Activated CD8-positive, alpha-beta memory T cell treated with anti-CD3 and anti-CD28 coated beads, Interleukin-2, amount 50 U/mL, for 24 hours (primary cell): Measurements from ENCODE around the gene SCFD1.
"Not testable (repeated sequence)": the region's sequence is repeated elsewhere in the genome, so short reads cannot be mapped to it uniquely, and the experiment has no call there.

Source experiments
- DNase-seq: peaks from one replicate; pipeline ENCODE4 v3.0.0-alpha.2; 2020; ENCODE audit errors: extremely low read depth

SCFD1 gene

DNA sequence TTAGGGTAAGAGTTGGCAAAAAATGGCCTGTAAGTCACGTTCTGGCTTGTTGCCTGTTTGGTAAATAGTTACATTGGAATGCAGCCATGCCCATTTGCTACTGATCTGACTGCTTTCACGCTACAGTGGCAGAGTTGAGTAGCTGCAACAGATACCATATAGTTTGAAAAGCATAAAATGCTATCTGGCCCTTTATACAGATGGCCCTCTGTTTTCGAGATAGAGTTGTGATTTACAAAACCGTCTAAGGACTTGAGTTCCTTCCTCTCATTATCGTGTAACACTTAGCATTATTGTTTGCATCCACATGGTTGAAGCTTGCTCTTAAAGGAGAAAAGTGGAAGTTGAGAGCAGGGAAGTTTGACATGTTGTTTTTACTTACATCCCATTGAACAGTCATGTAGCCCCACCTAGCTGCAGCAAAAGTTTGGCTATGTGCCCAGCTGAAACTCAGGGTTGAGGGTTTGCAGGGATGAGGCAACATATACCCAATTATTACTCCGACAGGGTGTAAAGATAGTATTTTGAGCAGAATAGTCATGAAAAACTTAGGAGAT, 11.3 kb upstream of the SCFD1 start:
- DNase-seq = no peak

DNA sequence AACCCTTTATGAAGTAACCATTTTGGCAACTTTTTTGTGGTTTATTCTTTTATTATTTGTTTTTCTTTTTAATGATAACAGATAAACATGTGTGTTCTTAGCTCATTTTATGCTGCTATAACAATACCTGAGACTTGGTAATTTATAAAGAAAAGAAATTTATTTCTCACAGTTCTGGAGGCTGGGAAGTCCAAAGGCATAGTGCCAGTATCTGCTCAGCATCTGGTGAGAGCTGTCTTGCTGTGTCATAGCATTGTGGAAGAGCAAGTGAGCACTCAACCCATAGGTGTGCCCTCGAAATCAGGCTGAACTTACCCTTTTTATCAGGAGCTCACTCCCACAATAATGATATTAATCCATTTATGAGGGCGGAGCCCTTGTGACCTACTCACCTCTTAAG, 8.0 kb upstream of the SCFD1 start:
- no peak for DNase-seq

DNA sequence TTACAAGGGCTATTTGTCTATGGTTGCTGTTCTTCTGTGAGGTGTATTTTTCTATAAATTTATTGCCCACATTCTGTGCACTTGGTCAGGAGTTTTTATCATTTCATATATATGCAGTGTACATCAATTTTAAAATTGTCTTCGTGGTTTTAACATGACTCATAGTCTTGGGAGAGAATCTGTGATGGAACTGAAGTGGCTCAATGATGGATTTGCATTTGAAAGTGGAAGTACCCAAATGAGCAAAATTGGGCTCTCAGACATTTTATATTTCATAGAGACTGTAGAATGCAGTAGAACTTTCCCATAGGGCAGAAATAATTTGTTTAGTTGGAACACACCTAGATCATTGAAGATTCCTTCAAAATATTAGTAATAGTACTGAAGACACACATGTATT, 1.9 kb upstream of the SCFD1 start:
- no peak for DNase-seq

DNA sequence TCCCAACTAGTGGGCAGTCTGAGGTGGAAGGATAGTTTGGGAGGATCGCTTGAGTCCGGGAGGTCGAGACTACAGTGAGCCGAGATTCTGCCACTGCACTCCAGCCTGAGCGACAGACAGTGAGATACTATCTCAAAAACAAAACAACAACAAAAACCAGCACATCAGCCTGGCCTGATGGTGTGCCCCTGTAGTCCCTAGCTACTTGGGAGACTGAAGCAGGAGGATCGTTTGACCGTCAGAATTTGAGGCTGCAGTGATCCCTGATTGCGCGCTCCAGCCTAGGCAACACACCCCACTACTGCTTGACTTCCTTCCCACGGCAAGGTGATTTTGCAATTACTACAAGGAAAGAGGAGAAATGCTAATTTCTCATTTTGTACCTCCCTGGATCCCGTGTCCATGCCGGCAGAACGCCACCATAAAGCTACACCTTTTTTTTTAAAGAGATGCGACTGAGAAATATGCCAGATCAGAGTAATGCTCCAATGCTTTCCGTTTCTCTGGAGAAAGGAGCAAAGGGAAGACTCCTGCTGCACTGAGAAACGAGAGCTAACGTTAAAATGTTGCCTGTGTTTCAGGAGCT, 672 bp upstream of the SCFD1 start:
- DNase-seq = no peak

DNA sequence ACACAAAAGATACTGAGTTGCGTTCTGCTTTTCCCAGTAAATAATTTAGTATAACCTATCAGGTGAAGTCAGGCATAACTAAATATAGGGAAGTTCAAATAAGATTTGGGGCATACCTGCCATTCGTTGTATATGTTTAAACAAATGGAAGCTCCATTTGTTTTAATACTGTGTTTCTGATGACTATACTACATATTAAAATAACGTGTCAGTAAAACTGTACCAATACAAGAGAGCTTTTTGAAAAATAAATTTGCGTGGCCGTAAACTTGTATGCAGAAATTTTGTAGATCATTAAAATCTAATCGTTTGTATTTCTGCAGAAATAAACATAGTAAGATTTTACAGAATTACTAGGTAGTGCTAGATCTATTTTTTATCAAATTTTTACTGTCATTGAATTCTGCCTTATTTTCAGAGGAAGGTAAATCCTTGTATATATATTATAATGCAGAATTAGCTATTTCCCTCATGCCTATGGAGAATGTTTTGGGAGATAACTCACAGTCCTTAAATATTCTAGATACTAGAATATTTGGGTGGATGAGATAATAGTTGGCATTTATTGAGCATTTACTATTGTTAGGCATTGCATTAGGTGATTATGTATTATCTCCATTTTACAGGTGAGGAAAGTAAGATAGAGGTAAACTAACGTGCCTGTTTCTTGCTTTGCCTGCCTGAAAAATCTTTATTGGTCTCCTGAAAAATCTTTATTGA, 1.5 kb downstream of the SCFD1 start:
- no peak for DNase-seq

DNA sequence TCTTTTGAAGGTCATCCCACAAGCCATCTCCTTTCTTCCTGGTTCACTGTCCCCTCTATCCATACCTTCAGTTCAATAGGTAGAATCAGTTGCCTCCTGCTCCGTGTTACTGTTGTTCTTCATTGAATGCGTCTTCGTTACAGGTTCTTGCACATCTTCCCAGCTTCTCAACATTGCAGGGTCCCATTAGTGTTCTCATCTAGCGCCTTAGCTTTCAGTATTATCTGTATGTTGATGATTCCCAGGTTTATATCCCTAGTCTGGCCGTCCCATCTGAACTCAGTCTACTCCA, 2.0 kb downstream of the SCFD1 start:
- no peak for DNase-seq

DNA sequence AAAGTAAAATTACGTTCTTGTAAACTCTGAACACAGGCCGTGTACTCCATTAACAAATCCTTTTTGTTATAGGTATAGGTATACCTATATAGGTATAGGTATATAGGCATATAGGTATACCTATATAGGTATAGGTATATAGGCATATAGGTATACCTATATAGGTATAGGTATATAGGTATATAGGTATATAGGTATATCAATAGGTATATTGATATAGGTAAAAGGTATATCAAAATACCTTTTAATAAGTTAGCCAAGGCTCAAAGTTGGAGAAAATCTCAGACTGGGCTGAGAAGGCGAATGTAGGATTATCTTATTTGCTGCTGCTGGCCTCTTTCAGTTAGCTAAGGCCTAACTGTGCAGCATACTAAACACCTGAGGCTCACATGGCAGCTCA, 3.4 kb downstream of the SCFD1 start:
- no peak for DNase-seq

DNA sequence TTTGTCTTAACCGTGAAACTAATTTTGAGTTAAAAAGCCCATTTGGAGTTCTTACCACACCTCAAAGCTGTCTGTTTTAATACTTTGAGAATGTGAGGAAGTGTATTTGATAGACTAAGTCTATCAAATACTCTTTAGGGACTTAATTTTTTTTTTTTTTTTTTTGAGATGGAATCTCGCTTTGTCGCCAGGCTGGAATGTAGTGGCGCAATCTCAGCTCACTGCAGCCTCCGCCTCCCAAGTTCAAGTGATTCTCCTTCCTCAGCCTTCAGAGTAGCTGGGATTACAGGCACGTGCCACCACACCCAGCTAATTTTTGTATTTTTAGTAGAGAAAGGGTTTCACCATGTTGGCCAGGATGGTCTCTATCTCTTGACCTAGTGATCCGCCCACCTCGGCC, 7.3 kb downstream of the SCFD1 start:
- not testable (repeated sequence) for DNase-seq

DNA sequence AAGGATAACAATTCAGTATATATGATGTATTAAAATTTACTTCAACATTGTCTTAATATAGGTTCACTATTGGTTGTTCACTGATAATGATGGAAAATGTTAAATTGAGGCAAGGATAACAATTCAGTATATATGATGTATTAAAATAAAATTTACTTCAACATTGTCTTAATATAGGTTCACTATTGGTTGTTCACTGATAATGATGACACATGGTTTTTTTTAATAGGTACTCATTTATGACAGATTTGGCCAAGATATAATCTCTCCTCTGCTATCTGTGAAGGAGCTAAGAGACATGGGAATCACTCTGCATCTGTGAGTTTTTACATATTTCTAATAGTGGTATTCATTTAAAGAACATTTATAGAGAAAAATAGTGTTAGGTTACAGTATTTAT, 8.1 kb downstream of the SCFD1 start:
- no peak for DNase-seq

DNA sequence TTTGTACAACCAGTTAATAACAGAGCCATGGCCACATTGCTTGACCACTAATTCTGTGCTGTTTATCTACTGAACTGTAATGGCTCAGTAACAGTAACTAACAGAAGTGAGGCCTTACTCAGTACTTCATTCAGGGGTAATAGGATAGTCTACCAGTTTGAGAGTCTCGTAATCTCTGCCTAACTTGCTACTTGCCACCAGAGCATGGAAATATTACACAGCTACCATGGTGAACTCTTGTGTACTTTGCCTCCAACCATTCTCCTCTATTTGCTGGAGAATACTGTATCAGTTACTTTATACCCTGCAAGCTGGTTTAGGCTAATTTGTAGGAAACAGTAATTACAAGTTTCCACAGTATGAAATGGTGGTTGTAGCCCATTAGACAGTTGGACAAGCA, 10.6 kb downstream of the SCFD1 start:
- no peak for DNase-seq

DNA sequence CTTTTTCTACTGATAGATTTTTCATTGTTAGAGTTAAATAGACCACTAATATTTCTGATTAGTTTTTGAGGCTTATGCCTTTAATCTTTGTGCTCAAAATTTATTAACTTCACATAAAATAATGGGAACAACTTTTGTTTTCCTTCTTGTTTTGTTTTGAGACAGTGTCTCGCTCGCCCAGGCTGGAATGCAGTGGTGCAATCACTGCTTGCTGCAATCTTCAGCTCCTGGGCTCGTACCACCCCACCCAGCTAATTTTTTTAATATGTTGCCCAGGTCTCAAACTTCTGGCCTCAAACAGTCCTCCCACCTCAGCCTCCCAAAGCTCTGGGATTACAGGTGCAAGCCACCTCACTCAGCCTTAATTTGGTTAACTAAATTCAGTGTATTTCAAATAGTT, 16.8 kb downstream of the SCFD1 start:
- DNase-seq = no peak

DNA sequence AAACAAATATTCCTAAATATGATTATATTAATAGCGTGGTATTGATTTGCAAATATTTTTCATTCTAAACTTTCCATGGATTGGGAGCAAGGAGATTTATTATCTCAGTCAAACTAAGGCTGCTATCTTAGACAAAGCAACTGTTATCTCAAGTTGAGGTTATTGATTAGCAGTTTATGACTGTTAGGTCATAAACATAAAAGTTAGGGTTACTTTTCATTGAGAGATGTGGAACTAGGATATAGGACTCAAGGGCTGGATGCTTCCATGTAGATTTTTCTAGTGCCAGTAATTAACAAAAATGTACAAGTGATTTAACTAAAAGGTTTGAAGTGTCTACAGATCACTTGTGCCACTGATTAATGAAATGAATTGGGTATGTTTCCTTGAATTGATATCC, 19.1 kb downstream of the SCFD1 start:
- DNase-seq = no peak

DNA sequence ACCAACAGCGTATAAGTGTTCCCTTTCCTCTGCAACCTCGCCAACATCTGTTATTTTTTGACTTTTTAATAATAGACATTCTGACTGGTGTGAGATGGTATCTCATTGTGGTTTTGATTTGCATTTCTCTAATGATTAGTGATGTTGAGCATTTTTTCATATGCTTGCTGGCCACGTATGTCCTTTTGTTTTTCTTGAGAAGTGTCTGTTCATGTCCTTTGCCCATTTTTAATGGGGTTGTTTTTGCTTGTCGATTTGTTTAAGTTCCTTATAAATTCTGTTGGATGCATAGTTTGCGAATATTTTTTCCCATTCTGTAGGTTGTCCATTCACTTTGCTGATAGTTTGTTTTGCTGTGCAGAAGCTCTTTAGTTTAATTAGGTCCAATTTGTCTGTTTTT, 22.3 kb downstream of the SCFD1 start:
- DNase-seq = not testable (repeated sequence)

DNA sequence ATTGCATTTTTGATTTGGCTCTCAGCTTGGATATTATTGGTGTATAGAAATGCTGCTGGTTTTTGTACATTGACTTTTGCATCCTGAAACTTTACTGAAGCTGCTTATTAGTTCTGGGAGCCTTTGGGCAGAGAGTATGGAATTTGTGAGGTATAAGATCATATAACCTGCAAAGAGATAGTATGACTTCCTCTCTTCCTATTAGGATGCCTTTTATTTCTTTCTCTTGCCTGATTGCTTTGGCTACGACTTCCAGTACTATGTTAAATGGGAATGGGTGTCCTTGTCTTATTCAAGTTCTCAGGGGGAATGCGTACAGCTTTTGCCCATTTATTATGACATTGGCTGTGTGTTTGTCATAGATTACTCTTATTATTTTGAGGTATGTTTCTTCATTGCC, 23.5 kb downstream of the SCFD1 start:
- DNase-seq = no peak

DNA sequence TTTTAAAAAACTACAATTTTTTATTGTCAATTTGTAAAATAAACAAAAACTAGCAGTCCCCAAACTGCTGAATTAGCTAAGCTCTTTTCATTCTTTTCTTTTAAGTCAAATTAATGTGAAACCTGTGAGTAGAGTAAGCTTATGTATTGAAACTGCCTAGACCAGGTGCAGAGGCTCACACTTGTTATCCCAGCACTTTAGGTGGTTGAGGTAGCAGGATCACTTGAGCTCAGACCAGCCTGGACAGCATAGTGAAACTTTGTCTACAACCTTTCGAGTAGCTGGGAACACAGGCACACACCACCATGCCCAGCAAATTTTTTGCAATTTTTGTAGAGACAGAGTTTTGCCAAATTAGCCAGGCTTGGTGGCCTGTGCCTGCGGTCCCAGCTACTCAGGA, 26.4 kb downstream of the SCFD1 start:
- DNase-seq = no peak

DNA sequence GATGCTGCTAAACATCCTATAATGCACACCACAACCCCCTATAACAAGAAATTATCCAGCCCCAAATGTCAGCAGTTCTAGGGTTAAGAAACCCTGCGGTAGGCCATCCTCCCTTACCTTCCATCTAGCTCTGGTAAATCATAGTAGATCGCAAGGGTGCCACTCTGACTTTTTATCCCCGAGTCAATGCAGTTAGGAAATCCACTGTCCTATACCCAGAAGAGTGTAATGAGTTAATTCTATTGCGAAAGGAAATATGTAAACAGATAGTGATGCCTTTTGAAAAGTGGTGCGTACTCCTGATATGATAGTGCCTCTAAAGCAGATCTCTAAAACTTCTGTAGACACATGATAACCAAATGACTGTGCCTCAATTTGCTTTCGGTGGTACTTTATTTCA, 29.8 kb downstream of the SCFD1 start:
- DNase-seq = no peak

DNA sequence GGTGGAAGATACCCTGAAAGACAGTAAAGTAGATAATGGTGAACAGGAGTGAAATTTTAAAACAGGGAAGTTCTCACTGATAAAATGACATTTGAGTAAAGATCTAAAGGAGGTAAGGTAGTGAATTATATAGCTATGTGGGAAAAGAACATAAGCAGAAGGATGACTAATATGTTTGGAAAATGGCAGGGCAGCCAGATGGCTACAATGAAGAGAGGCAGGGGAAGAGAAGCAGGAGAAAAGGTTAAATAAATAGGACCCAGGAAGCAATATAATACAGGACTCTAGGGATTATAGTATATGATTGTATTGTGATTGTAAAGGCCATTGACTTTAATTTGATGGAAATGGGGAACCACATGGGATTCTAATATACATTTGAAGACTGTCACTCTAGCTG, 33.0 kb downstream of the SCFD1 start:
- DNase-seq = no peak

DNA sequence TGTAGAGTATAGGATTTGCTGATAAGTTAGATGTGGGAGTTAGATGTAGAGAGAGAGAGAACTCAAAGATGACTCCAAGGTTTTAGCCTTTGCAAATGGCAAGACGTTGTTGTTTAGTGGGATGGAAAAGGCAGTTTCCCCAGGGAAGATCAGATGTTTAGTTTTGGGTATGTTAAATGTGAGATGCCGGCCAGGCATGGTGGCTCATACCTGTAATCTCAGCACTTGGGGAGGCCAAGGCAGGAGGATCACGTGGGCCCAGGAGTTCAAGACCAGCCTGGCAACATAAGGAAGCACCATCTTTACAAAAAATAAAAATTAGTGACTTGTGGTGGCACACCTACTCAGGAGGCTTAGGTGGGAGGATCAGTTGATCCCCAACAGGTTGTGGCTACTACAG, 33.5 kb downstream of the SCFD1 start:
- DNase-seq = no peak

DNA sequence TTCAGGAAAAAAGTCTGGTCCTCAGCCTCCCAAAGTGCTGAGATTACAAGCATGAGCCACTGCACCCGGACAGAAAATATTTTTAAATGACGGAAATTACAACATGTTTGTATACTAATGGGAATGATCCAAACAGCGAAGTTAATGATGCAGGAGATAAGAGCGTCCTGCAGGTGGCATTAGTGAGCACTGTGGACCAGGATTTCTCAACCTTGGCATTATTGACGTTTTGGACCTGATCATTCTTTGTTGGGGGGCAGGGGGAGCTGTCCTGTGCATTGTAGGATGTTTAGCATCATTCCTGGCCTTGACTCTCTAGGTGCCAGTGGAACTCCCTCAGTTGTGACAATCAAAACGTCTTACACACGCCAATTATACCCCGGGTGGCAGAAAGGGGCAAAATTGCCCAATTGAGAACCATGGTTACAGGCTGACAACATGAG, 34.1 kb downstream of the SCFD1 start:
- DNase-seq = no peak

DNA sequence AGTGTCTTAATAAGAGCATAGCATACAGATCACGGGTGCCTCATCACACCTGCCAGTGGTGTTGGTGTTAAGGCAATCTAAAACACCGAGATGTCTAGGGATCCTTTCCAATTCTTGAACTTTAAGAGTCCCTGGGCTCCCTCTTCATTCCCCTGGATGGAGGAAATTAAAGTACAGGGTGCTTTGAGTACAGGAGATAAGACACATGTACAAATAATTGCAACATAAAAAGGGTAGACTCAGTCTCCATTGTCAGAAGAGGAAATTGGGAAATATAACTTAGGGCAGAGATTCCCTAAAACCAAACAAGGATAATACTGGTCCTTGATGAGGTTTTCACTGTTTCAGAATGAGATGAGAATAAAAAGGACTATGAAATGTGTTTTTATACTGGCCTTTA, 34.9 kb downstream of the SCFD1 start:
- DNase-seq = no peak

DNA sequence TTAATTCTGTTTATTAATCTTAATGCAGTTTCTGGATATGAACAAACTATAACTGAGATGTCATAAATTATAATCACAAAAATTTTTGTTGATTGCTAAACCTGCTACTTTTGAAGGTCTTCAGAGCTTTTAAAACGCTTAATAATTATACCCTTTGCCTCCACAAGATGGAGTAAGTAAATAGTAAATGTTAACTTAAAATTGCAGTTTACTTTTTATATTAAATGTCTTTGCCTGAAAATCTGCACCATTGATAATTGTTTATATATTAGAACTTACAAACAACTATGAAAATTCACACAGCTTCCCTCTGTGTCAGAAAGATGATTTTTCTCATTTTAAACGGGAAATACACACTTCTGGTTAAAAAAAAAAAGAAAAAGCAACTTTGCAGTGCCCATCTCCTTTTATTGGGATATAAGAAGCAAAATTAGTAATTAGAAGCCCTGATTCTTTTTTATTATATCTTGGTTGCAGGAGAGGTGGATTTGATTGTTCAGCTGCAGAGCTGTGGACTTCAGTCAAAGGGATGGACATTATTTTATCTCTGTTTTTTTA, 35.6 kb downstream of the SCFD1 start:
- DNase-seq = no peak

DNA sequence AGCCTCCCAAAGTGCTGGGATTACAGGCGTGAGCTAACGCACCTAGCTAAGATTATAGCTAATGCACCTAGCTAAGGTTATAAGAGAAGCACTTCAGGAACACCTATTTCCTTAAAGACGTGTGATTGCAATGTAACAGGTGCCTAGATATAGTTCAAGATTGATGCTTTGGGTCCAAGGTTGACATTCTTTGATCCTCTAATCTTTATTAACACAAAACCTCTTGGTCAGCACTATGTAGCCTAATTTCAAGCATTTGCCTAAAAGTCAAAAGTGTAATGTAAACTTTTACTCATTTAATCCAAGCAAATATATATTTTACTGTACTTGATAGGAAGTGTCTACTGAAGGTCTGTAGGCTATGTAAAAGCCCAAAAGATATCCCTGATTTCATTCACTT, 36.5 kb downstream of the SCFD1 start:
- DNase-seq = no peak

DNA sequence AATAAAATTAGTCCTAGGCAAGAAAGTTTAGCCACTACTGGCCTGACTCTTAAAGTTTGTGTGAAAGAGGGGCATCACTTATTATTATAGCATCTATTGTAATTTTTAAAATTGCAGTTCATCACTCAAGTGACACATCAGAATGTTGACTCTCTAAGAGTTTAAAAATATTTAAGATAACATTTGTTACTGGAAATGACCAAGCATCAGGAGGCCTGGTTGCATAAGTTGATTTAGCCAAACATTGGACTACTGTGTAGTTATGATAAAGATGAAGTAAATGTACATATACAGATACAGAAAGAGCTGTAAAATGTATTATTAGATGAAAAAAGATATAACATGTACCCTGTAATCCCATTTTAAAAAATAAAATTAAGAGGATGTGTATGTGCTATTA, 47.5 kb downstream of the SCFD1 start:
- DNase-seq = no peak

DNA sequence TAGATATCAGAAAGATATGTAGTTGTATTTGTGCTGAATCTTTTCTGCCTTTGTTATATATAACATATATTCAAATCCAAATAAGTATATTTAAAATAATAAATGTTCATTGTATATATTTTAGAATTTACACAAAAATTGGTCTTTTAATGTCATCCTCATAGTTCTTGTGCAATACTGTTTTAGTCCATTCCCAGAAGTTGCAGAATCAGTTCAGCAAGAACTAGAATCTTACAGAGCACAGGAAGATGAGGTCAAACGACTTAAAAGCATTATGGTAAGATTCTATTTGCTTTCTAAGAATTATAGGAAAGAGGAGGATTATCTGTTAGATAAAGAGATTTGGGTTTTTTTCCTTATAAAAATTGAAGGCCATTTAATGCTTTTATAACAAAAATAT, 51.0 kb downstream of the SCFD1 start:
- DNase-seq = no peak
